MCF 10A (cell line): Measurements from ENCODE around the gene EPHA4. TPM values are rescaled to one million over a fixed set of nuclear protein-coding genes. Genes with fewer than 3 reads are reported as not detected.

Experiments
- BruUV-seq: library from RNA; stranded (reverse); fragments of 400-500 nt; replicated peaks from 2 replicates; lab custom pipeline; 2021; lab: Mats Ljungman, UMichigan
- CTCF ChIA-PET: fragments of 300-600 bp; sonication (Branson Sonifier 250); formaldehyde crosslinking; extraction: SDS; loops from one replicate; lab custom pipeline; 2021; ENCODE audit warnings: antibody characterized with exemption, inconsistent platforms; lab: Yijun Ruan, JAX
- POLR2A ChIA-PET: fragments of 300-600, 350-650 bp; sonication (Branson Sonifier 250); formaldehyde crosslinking; extraction: SDS; loops from one replicate; lab custom pipeline; 2020; ENCODE audit warnings: antibody characterized with exemption, inconsistent platforms; lab: Yijun Ruan, JAX
- DNase-seq: peaks from one replicate; pipeline ENCODE4 v3.0.0-alpha.2; 2018; ENCODE audit not compliant: unreplicated experiment
- H3K27ac Mint-ChIP-seq: one replicate; pipeline ENCODE4 v1.8.0; 2022; ENCODE audit warnings: mild to moderate bottlenecking, low read depth, mixed read lengths; ENCODE audit not compliant: unreplicated experiment
- H3K27me3 Mint-ChIP-seq: one replicate; pipeline ENCODE4 v1.8.0; 2022; ENCODE audit warnings: mixed read lengths; ENCODE audit not compliant: insufficient read depth, unreplicated experiment
- H3K36me3 Mint-ChIP-seq: one replicate; pipeline ENCODE4 v1.8.0; 2022; ENCODE audit warnings: mild to moderate bottlenecking, moderate library complexity, mixed read lengths; ENCODE audit not compliant: insufficient read depth, unreplicated experiment
- H3K4me1 Mint-ChIP-seq: one replicate; pipeline ENCODE4 v1.8.0; 2022; ENCODE audit warnings: mixed read lengths; ENCODE audit not compliant: insufficient read depth, unreplicated experiment
- H3K4me3 Mint-ChIP-seq: one replicate; pipeline ENCODE4 v1.8.0; 2022; ENCODE audit warnings: mild to moderate bottlenecking, moderate library complexity, mixed read lengths; ENCODE audit not compliant: unreplicated experiment
- H3K9me3 Mint-ChIP-seq: one replicate; pipeline ENCODE4 v1.8.0; 2022; ENCODE audit warnings: mixed read lengths; ENCODE audit not compliant: unreplicated experiment
- CTCF ChIP-seq: fragments of 200-600 bp; IDR thresholded peaks from one replicate; pipeline ENCODE4 v1.8.0; 2022; ENCODE audit warnings: antibody characterized with exemption, mild to moderate bottlenecking; ENCODE audit not compliant: unreplicated experiment
- intact Hi-C: fragments of 100-400 bp; cut with micrococcal nuclease; formaldehyde crosslinking; loops from 2 replicates; pipeline ENCODE4 v1.14.1; 2022
- total RNA-seq: library from RNA; stranded (reverse); gene quantifications from 2 replicates; pipeline ENCODE4 v1.2.3, GENCODE V29; 2022

The EPHA4 gene
- total RNA-seq, 1 experiment from 2014 or later: 2.0 TPM

DNA sequence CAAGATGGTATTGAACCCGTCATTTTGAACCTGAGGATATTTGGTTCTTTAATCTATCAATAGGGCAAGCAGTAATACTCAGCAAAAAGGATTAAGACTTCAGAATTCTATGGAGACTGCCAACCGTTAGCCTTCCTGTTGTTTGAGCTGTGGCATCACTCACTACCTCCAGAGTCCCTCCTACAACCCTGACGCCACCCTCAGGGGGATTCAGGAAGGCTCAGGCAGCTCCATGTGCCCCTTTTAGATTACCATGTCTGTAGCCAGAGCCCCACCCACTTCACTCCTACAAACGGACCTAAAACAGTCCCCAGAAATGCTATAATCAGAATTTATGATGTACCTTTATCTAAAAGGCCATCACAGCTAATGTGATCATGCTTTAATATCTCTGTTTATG, 172.9 kb downstream of the EPHA4 start:
- POLR2A ChIA-PET: interaction anchor here (0.5 to 0.7 kb wide), 2 partner anchors 10 to 281 kb away, joined by 3 read pairs; no protein-coding TSS in a partner anchor

DNA sequence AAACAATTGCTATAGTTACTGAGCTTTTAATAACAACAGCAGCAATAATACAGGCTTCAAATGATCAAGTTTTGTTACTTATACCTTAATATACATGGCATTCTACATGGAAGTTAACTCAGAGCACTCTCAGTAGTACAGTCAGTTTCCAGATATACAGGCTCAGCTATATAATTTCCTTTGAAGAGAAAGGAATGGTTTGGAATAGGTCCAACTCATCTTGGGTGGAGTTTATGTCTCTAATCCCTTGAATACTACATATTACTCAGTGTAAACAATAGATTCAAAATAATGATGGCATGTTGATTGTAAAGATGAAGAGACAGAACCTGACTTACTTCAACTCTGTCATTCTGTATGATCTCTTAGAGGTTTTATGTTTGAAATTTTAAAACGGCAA, 174.9 kb downstream of the EPHA4 start:
- peak; percentile 31 for DNase-seq
- Mint-ChIP-seq H3K4me3 (no peak overlapping the region), H3K27me3 (no peaks in the 10 kb centered on the region), H3K9me3 (peaks cover 5% of the 10 kb centered on the region), H3K4me1 (no peaks in the 10 kb centered on the region), H3K36me3 (no peaks in the 10 kb centered on the region), H3K27ac (no peak overlapping the region)
- no TSS peak for BruUV-seq
- intact Hi-C loops: no loop called here
- no peak for TF ChIP-seq CTCF
- CTCF ChIA-PET: interaction anchor here (0.6 kb wide), 1 partner anchor 20 kb away, joined by 3 read pairs; no protein-coding TSS in a partner anchor
- POLR2A ChIA-PET: no interaction called here

More for the DNA sequence above, 172.9 kb downstream of the EPHA4 start:
- H3K4me1 Mint-ChIP-seq: no peaks in the 10 kb centered on the region
- no peak for TF ChIP-seq CTCF
- no peak overlapping the region for H3K4me3 Mint-ChIP-seq
- H3K27ac Mint-ChIP-seq: no peak overlapping the region
- BruUV-seq: no TSS peak
- CTCF ChIA-PET: no interaction called here
- intact Hi-C loops: no loop called here
- H3K36me3 Mint-ChIP-seq: no peaks in the 10 kb centered on the region
- DNase-seq: no peak
- no peaks in the 10 kb centered on the region for H3K27me3 Mint-ChIP-seq
- peaks cover 5% of the 10 kb centered on the region for H3K9me3 Mint-ChIP-seq

DNA sequence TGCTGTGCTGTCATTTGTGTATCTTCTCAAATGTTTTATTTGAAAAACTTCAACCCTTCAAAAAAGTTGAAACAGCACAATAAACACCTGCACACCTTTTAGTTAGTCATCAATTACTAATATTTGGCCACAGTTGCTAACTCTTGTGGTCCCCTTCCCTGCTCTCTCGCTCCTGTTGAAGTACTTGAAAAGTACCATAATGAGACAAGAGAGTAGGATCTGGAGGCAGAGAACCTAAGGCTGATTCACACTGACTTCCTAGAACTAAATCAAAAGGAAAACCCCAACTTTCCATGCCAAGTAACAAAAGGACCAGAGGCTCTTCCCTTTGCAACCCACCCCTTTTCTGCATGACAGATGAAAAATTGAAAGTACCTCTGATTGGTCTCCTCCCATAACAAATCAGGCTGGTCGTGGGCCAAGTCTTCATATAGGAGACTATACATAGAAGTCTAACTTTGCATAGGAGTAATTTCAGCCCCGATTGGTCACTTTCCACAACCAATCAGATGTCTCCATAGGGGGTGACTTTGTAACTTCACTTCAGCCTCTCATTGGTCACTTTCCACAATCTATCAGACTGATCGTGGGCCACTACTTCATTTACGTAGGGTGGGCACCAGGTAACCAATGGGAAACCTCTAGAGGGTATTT, 179.7 kb downstream of the EPHA4 start:
- Mint-ChIP-seq H3K36me3 (no peaks in the 10 kb centered on the region), H3K4me1 (no peaks in the 10 kb centered on the region), H3K27ac (no peak overlapping the region), H3K9me3 (no peaks in the 10 kb centered on the region), H3K4me3 (no peak overlapping the region), H3K27me3 (no peaks in the 10 kb centered on the region)
- TF ChIP-seq CTCF: no peak
- no TSS peak for BruUV-seq
- no peak for DNase-seq
- CTCF ChIA-PET: interaction anchor here (1.2 kb wide), 1 partner anchor 23 kb away, joined by 3 read pairs; no protein-coding TSS in a partner anchor
- intact Hi-C loops: no loop called here
- POLR2A ChIA-PET: no interaction called here

- no peak for DNase-seq
- no TSS peak for BruUV-seq
- ChIA-PET CTCF (interaction anchor here (1.2 kb wide), 1 partner anchor 21 kb away, joined by 3 read pairs; no protein-coding TSS in a partner anchor), POLR2A (no interaction called here)
- H3K27ac Mint-ChIP-seq: no peak overlapping the region
- no peaks in the 10 kb centered on the region for H3K36me3 Mint-ChIP-seq
- TF ChIP-seq CTCF: no peak
- H3K27me3 Mint-ChIP-seq: no peaks in the 10 kb centered on the region
- intact Hi-C loops: no loop called here
- H3K4me3 Mint-ChIP-seq: no peak overlapping the region
- H3K9me3 Mint-ChIP-seq: no peaks in the 10 kb centered on the region
- H3K4me1 Mint-ChIP-seq: no peaks in the 10 kb centered on the region
Measured at GRCh38 chr2:221390878-221391277, 181.2 kb downstream of the EPHA4 start.
